ENCODE data around the gene TXNL4B.

Gene TXNL4B

DNA sequence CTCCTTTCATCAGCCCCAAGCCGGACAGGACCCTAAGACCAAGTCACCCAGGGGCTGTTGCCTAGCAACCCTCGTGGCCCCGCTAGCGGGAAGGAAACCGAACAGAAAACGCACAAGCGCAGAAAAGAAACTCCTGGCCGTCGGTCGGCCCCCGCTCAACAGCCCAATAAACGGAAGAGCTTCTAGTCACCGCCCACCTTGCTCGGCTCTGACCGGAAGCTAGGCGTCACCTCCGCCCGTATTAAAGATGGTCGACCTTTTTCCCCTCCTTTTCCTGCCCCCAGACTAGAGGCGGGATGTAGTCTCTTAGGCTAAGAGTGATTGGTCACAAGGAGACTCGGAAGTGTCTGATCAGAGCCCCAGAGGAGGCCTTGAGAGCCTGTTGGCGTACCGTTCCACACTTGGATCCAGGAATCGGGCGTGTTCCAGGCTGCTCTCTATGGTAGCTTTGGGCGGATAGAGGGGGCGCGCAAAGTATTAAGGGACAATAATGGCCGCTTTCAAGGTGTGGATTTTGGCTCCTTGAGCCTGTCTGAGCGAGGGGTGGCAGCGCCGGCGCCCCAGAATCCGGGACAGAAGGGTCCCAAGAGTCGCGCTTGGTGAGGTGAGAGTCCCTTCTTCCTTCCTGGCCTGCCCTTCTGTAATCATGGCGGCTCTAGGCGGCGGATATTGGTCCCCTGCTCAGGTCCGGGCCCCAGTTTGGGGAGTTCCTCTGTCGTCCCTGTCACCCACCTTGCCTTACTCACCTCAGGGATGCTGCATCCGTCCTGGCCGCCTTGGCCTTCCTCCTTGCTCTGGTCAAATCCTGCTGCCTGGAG is at the start of gene TXNL4B, which contains the start of gene DHX38:
TSS of gene TXNL4B (minus strand) at position 173 of the 818 bp plus-strand sequence. CDS start 2,871 bp downstream, outside the sequence.
TSS of gene DHX38 (plus strand) at position 400 of the 818 bp plus-strand sequence. CDS start 2,311 bp downstream, outside the sequence.
- peak; percentile 68 for DNase-seq (ENCODE audit: low read depth)

DNA sequence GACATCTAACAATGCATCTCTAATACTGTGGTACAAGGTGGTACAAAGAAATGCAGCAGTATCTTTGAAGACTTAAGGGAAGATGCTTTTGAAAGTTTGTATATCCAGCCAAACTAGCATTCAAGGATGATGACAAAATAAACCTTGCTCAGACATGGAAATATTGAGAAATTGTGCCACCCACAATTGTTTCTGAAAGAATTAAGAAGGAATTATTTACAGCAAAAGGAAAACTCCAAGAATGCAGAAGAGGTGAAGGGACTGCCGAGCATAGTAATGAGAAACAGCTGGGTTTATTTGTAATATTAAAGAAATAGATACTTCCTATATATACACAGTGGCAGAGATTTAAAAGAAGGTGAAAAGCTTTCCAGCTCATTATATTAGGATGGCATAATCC is 49.1 kb upstream of the TXNL4B start:
- DNase-seq (ENCODE audit: low read depth), result no peak

DNA sequence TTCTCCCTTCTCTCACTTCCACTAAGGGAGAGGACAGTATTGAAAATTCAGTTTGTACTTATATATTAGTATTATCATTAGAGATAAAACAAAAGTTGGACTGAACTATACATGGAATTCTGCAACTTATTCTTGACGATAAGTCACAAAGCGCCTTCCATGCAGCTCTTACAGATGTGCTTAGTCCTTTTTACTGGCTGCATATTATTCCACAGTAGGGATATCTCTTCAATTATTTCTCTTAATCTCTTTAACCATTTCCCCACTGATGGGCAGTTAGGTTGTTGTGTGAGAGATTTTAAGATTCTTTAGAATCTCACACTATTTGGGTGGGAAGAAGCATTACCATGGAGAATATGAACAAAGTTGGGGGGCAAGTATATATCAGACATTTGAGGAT is 46.5 kb upstream of the TXNL4B start:
- no peak for DNase-seq (ENCODE audit: low read depth)

DNA sequence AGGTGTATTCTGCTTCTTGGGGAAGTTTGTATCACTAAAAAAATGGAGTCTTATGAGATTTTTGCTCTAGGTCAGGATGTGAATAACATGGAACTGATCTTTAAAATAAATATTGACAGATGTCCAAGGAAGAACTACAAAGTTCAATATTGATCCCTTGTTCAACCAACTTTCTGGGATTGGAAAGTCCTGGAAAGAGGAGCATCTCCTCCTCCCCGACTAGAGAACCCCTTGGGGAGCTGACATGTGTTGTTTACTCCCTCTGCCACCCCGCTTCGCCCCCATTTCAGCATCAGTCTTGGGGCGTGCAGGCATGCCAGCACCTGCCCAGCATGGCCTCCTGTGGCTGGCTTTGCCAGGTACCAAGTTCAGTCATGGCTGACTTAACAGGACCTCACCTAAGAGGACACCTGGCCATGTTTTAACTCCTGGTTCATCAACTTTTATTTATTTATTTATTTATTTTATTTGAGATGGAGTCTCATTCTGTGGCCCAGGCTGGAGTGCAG is 44.7 kb upstream of the TXNL4B start:
- DNase-seq (ENCODE audit: low read depth), result no peak

DNA sequence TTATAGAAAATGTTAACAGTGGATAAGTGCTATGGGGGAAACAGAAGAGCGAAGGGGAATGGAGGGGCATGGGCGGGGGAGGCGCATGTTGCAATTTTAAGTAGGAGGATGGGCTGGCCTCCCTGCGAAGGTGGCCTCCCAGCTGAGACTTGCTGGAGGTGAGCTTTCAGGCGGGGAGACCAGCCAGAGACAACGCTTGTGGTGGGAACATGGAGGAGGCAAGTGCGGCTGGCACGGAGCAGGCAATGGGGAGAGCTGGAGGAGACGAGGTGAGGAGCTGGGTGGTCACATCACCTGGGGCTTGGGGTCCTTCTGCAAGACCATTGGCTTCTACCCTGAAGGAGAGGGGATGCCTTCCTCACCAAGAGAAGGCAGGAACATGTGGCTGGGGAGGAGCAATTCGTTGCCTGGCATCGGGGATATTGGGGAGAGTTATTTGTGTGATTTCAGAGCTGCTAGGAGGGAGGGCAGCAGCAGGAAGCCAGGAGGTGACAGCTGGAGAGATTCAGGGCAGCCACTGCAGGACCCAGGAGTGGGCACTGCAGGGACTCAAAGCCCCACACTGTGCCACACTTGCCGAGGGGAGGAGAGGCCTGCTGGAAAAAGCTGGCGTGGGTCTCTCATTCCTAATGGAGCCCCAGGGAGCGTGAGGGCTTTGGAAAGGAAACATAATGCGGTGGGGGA is 44.1 kb upstream of the TXNL4B start:
- DNase-seq (ENCODE audit: low read depth), result no peak

DNA sequence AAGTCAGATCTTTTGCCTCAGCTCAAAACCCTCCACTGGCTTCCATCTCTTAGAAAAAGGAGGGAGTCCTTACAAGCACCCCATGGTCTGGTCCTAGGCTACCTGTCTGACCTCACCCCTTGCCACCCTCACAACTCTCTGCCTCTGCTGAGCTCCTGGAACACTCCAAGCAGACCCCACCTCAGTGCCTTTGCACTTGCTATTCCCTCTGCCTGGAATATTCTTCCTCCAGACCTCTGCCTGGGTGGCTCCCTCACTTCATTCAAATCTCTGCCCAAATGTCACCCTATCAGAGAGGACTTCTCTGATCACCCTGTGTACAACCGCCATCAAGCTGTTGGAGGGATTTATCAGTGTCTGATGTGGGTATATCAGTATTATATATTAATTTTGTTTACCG is 41.1 kb upstream of the TXNL4B start:
- no peak for DNase-seq (ENCODE audit: low read depth)

DNA sequence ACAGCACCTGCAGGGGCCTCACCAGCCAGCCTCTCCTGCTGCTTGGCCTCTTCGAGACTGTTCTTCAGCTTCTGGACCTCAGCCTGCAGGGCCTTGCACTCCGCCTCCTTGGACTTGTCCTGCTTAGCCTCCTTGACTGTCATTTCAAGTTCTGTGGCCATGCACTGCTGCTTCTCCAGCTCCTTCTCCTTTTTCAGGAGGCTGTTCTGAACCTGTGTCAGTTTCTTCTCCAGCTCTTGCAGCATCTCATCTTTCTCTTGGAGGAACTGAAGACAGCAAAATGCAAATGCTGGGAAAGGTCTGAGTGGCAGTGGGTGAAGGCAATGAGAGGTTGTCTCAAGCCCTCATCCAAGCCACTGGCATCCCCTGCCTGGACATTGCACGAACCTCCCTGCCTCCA is 39.3 kb upstream of the TXNL4B start:
- no peak for DNase-seq (ENCODE audit: low read depth)

DNA sequence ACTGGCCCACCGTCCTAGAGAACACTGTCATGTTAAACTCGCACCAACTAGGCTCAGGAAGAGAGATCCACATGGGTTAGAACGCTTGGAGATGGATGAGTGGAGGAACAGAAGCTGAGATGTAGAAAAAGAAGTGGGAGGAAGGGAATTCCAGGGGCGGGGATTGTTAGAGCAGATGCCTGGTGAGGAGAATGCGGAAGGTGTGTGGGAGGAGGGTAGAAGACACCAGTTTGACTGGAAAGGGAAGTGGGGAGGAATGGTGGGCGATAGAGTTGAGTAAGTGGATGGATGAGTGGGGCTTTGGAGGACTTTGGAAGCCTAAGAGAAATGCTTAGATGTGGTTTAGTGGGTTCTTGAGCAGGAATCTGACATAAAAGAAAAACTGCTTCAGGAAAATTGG is 37.6 kb upstream of the TXNL4B start:
- DNase-seq (ENCODE audit: low read depth), result no peak

DNA sequence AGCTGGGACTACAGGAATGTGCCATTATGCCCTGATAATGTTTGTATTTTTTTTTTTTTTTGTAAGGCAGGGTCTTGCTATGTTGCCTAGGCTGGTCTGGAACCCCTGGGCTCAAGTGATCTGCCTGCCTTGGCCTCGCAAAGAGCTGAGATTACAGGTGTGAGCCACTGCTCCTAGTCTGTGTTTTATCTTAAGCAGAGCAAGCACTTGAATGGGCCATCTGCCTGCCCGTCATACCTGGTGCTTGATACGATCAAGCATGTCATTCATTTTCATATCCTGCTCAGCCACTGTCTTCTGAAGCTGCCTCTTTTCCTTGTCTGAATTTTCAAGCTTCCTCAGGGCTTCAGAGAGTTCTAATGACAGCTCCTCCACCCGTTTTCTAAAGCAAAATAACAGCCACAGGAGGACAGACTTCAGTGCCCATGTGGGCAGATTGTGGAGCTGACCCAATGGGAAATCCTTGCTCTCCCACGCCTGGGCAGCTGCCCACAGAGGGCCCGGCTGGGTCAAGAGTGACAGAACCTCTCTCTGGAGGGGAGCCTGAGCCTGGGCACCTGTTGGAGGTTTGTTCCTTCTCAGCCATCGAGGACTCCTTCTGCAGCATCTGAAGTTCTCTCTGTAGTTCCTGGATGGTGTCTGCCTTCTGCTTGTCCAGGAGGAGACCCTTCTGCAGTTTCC is 36.7 kb upstream of the TXNL4B start:
- no peak for DNase-seq (ENCODE audit: low read depth)

DNA sequence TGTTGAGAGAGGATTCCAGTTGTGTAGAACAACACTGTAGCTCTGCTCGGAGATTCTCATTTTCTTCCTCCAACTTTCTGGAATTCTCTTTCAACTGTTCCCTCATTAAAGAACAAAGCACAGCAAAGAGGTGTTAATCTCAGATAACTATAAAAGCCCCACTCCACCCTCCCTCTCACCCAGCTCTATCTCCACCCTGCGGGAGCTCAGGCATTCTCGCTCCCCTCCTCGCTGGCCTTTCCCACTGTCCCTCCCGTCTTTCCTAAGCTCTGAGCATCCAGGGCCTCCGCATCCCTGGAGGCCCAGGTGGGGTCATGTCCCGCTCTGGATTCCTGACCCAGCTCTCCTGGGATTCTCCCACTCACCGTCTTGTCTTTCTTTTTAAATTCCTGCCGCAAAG is 35.3 kb upstream of the TXNL4B start:
- no peak for DNase-seq (ENCODE audit: low read depth)

DNA sequence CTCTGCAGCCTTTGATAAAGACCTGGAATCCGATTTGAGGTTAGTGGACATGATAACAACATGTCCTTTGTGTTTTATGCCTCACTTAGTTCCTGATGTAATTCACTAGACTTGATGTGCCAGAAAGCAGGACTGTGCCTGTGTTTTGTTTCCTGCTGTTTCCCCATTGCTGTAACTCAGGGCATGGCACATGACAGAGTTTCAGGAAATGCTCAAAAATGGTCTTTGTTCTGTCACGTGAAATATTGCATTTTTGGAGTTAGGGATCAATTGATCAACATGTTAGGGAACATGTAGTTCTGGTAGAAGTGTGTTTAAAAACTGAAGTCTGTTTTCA is 33.0 kb upstream of the TXNL4B start:
- no peak for DNase-seq (ENCODE audit: low read depth)

DNA sequence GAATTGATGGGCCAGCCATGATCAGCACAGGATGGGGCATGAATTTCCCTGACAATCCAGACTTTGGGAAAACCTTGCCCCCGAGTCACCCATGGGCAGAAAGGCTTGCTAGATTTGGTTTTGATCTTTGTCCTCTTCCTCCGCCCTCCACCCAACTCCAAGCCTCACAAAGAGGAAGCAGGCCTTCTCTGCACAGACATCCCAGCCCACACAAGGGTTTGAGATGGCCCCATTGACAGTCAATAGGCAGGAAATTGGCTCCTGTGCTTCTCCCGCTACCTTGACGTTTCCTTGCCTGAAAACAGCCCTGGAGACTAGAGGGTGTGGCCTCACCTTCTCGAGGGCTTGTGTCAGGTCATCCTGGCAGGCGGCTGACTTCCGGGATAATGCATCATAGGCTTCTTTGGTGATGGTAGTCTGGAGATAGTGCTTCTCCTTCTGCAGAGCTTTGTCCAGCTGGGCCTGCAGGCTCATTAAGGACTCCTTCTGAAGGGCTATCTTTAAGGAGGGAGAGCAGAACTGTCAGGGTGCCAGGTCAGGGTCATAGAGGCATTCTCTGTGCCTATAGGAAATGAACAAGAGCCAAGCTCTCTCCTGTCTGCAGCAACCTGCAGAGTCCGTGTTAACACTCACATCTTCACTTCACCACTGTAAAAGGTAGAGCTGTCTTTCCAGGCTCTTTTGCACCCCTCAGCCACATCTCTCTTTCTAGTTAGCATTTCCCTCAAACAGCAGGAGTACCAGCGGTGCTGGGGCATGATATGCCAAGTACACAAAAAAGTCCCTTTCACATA is 32.4 kb upstream of the TXNL4B start:
- DNase-seq (ENCODE audit: low read depth), result no peak

DNA sequence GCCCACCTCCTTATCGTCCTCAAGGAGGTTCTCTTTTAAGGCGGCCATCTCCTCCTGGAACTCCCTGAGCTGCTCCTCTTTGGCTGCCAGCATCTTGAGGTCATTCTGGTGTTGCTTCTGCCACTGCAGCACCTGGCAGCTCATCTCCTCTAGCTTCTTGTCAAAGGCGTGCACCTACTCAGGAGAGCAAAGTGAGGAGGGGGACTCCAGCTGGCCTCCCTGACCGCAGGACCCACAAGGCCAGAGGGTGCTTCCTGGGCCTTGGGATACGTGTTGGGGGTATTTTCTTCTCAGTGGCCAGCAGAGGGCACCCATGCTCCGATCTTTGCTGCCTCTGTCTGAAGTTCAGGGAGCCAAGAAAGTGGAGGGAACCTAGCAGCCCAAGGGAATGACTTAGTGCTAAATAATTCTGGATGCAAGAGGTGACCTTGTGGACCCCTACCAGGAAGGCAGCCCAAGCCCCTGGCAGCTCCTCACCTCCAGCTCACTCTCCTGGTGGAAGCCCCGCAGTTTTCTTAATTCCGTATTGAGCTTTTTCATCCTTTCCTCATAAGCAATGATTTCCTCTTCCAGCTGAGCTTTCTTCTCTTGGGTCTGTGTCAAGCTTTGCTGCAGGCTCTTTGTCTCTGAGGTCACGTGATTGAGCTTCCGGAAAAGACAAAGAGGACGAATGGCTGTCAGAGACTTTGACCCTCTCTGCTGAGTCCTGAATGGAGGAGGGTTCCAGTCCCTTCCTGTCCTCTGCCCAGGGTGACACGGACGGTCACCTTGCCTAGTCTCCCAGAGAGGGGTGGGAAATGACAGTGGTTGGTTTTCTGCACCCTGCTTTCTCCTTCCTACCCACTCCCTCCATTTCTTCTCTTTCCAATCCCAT is 31.6 kb upstream of the TXNL4B start:
- DNase-seq (ENCODE audit: low read depth), result peak; percentile 16

DNA sequence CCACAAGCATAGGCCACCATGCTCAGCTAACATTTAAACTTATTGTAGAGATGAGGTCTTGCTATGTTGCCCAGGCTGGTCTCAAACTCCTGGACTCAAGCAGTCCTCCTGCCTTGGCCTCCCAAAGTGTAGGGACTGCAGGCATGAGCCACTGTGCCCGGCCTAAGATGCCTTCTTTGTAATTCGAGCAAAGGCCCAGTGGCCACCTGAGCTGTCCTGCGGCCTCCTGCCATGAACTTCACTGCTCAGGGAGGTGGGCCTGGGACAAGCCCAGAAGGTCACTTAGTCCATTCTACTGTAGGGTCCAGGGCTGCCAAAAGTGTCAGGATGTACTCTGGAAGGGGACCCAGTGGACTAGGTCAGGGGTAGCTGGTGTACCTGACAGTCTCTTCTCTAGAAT is 30.7 kb upstream of the TXNL4B start:
- DNase-seq (ENCODE audit: low read depth), result no peak

DNA sequence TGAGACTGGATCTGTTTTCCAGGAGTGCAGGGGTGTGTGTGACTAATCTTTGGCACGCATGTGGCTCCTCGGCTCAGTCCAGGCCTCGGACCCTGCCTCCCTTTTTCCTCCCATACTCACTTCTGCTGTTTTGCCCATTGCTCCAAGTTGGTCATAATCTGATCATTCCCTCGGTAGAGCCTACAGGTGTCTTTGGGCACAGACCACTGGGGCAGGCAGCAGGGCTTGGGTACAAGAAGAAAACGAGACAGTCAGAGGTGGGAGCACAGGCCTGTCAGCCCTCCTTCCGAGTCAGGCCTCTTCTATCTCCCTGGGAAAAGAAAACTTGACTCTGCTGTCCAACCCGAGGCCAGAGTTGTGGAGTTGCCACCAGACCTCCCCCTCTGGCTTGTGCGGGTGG is 30.0 kb upstream of the TXNL4B start:
- no peak for DNase-seq (ENCODE audit: low read depth)

DNA sequence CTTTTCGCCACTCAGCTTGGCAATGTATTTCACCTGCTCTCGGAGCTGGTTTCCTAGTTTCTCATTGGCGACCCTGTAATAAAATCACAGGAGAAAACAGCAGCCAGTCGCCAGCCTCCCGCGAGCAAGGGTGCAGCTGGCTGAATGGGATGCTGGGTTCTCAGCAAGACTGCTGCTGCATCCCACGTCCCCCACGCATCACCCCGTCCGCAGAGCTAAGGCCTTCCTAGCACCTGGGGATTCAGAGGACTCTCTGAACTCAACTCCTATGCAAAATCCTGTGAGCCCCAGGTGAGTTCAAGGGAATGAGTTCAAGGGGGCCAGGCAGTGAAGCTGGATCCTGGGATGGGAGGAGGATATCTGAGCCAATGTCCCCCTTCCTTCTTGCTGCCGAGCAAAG is 29.5 kb upstream of the TXNL4B start:
- no peak for DNase-seq (ENCODE audit: low read depth)

DNA sequence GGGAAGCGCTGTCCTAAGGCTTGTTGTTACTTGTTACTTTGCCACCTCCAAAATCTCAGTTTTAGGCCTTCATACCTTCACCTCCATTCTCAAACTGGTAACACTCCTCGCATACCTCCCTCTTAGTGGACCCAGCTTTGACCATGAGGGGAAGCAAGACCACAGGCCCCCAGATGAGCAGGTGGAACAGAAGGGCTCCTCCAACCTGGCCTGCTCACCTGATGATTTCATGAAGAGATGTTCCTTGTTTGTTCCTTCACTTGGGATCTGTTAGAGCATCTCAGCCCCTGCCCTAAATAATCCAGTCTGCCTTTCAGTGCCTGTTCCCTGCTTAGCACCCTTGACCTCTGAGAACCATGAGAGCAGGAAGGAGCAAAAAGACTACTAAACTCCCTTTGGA is 28.9 kb upstream of the TXNL4B start:
- no peak for DNase-seq (ENCODE audit: low read depth)

DNA sequence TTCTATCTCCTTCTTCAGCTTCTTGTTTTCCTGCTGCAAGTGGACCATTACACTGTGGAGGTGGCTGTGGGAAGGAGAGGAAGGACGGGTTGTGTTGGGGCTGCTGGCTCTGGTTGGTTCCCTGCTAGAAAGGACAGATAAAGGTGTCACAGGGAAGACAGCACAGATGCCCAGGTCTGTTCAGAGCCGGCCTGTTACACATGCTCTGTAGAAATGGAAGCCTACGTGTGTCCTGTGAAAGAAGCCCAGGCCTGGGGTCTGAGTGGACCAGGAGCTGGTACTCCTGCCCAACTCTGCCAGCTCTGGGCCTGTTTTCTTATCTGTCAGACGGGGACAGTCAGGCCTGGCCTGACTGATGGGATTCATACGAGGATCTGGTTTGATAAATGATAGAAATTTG is 26.6 kb upstream of the TXNL4B start:
- DNase-seq (ENCODE audit: low read depth), result no peak

DNA sequence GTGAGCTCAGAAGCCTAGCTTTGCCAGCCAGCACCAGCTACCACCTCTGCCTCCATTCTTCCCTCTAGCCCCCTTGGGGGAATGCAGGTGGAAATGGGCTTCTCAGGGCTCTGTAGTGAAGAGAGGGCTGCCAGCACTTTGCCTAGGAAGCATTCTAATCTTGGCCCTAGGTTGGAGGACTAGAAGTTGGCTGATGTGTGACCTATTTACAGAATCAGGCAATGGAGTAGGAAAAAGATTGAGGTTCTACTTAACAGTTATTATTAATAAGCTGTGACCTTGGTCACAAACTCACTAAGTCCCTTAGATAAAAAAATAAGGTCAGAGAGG is 20.2 kb upstream of the TXNL4B start:
- no peak for DNase-seq (ENCODE audit: low read depth)

DNA sequence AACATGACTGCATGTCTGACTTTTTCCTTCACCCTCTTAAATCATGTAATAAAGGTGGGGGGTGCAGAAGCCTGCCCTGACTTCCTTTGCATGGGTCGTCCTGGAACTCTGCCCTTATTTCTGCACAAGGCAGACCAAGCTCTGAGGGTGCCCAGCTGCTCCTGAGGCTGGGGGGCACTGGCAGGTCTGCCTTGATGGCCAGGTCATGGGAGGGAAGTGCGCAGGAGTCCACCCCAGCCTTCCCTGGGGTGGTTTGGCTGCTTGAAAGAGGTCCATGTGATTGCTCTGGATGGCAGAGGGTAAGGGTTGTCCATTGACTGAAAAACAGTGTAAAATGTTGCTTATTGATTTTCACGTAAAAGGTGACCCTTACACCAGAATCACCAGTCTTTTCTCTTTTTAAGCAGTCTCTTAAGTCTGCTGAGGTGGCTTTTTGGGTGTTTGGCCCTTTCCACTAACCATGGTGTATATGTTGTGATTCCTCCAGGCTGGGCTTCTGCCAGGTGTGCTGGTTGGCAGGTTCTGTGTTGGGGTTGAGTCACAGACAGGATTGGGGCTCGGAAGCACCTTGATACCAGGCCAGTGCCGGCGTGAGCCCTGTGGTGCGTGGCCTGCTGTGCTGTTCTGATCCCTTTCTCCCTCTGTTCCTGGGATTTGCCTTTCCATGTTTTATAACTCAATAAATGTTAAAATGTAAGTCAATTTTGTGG is 19.6 kb upstream of the TXNL4B start:
- DNase-seq (ENCODE audit: low read depth), result no peak

DNA sequence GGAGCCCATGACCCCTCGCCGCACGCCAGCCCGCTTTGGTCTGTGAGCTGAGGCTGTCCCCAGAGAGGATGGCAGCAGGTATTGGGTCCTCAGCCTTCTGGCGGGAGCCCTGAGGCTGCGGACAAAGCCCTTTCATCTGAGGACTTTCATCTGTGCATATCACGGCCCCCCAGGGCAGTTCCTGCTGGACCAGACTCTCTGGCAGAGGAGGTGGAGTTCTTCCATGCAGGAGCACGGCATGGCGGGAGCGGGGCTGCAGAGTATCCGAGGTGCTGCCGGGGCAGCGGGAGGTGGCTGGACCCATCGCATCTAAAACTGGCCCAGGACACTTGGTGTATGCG is 19.0 kb upstream of the TXNL4B start:
- no peak for DNase-seq (ENCODE audit: low read depth)

All from stimulated activated CD8-positive, alpha-beta memory T cell treated with anti-CD3 and anti-CD28 coated beads, Interleukin-15, amount 100 ng/mL, for 24 hours (primary cell).